ENCODE measurements around the gene PRTFDC1.
"Not testable (repeated sequence)": the region's sequence is repeated elsewhere in the genome, so short reads cannot be mapped to it uniquely, and the experiment has no call there.

The PRTFDC1 gene

DNA sequence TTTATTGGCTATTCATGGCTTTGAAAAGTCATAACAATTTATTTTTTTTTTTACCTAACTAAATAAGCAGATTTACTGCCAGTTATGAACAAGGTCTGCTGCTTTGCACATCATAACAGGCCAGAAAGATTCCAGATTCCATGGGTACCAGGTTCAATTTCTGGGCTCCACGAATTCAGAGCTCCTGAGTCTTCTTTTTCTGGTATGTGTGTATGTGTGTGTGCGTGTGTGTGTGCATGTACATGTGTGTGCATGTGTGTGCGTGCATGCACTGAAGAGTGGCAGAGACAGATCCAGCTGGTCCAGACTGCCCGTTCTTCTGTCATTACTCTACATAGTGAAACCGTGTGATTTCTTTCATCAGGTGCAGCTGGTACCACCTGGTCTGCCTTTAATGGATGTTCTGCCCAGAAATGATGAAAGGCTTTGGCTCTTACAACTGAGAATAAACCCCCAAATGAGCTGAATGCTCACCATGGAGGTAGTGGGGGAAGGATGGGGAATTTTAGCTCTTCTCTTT, 14.6 kb upstream of the PRTFDC1 start:
- no peak for DNase-seq (ENCODE audit: low read depth in 4 of 4, low spot score in 1 of 4)

DNA sequence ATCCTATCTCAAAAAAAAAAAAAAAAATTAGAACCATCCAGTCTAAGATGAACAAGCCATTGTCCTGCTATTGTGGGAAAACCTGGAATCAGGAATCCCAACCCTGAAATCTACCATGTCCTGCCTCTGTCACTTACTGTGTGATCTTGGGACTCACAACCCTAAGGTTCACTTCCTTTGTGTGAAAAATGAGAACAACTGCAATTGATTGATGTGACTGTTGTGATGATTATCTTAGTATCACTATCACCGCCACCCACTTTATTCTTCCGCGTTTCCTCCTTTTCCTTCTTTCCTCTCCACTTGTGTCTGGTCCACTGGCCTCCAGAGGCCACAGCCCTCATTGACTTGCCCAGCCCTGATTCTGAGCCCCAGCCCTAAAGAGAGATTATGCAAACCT, 12.6 kb upstream of the PRTFDC1 start:
- DNase-seq (ENCODE audit: low read depth in 4 of 4, low spot score in 1 of 4), result no peak

DNA sequence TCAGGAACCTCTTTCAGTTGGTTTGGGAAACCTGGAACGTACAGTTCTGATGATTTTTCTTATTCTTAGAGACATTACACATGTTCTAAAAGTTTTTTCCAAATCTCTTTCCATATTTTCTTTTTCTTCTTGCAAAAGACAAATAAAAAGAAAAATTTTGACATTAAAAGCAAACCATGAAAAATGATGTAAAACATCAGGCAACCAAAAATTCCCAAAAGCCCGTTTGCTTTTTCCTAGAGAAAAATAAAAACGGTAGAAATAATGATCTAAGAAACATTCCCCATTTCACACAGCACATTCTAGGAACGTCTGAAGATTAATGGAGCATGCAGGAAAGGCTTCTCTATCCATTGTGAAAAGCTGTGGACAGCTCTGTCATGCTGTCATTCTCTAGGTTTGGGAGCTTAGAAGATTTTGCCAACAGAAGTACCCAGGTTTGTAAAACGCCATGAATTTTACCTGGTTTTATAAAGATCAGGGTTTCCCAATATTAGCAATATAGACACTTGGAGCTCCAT, 11.2 kb upstream of the PRTFDC1 start:
- DNase-seq (ENCODE audit: low read depth in 4 of 4, low spot score in 1 of 4), result no peak

DNA sequence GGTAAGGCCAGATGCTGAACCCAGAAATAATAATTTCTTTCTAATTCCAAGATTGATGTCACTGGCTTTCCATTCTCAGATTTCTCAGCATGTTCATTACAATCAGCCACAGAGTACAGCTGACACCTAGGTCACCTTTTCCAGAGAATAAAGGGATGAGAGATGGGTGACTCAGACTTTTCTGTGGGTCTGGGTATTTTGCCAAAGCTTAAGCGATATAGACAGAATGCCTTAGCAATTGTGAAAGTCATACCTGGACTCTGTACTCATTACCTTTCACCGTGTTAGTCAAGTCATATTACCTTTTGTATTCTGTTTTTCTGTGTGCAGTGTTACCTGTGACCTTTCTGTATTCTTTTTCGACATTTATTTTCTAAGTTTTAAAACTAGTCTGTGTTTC, 10.6 kb upstream of the PRTFDC1 start:
- no peak for DNase-seq (ENCODE audit: low read depth in 4 of 4, low spot score in 1 of 4)

DNA sequence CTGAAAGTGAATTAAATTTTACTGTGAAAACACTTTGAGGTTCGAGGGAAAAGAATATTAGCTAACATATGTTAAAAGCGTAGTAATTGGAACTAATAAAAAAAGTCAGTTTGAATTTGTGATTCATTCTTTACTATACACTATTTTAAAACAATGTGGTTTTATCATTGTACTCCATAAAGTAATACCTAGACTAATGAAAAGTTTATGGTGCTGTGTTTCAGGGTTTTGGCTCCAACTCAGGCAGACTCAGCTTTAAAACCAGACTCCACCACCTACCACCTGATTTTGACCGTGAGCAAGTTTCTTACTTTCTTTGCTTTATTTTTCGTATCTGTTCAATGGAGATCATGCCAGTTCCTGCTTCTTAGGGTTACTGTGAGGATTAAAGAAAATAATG, 9.2 kb upstream of the PRTFDC1 start:
- DNase-seq (ENCODE audit: low read depth in 4 of 4, low spot score in 1 of 4), result no peak

DNA sequence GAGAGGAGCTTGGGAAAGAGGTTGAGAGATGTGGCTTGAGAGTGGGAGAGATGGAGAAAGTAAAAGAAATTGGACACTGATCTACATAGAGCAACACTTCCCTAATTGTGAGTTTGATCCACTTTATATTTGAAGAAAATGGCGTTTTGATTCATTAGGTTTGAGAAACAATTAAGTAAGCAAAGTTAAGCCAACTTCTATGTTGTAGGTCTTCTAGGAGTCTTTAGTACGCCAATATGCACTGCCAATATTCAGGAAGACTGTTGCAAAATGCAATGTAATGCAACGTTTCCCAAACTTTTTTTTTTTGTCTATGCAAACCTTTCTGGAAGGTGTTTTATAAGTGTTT, 7.0 kb upstream of the PRTFDC1 start:
- no peak for DNase-seq (ENCODE audit: low read depth in 4 of 4, low spot score in 1 of 4)

DNA sequence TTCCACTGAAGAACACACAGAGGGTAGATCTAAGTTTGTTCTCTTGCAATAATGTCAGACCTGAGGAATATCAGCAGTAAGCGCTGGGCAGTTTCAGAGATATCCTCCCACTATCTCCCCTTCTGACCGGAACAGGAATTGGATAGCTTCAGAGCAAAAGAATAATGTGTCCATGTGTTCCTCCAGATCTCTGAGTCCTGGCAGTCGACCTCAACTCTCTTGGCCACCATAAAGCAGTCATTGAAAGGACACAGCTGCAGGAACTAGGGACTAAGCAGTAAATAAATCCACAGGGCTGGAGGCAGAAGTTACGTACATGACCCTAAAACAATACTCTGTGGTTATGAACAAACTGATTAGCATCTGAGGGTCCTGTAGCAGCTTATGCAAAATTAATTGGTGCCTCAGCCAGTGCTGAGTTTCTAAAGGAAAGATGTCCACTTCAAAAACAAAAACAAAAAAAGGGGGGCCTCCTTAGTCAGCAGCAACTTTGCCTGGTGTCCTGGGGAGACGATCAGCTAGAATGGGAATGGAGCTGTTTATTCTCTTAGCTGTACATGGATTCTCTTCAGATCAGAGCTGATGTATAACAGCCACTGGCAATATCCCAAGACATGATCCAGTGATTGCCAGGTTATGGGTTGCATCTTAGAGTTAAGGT, 6.4 kb upstream of the PRTFDC1 start:
- DNase-seq (ENCODE audit: low read depth in 4 of 4, low spot score in 1 of 4), result no peak

DNA sequence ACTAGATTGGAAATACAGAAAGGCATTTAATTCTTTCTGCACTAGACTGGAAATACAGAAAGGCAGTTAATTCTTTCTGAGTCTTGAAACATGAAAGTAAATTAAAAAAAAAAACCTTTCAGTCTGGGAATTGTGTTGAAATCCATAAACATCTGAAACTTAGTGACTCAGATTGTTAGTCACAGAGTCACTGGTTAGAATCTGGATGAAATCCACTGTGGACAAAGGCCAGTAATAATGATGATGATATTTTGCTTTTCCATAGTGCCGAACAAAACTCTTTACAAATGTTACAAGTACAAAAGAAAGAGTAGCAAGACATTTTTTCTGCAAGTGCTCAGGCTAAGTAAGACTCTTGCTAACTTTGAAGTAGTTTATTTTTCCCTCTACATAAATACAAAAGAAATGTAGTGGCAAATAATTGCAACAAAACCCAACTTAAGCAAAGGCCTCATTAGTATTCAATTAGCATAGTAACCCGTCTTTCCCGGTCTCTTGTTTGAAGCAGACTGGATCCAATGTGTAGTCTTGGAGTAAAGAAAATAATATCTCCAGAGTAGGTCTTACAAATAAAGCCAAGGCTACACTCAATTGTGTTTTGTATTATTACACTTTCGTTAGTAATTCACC, 5.8 kb upstream of the PRTFDC1 start:
- DNase-seq (ENCODE audit: low read depth in 4 of 4, low spot score in 1 of 4), result no peak

DNA sequence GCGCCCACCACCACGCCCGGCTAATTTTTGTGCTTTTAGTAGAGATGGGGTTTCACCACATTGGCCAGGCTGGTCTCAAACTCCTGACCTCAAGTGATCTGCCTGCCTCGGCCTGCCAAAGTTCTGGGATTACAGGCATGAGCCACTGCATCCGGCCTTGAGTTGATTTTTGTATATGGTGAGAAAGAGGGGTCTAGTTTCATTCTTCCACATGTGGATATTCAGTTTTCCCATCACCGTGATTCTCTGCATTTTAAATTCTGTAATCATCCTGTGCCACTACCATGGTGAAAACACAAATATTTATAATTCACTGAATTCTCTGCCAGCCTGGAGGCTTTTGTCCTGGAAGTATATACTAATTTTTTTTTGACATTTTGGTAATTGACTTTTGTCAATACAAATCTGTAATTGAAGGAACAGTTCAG, 5.2 kb upstream of the PRTFDC1 start:
- not testable (repeated sequence) for DNase-seq (ENCODE audit: low read depth in 4 of 4, low spot score in 1 of 4)

DNA sequence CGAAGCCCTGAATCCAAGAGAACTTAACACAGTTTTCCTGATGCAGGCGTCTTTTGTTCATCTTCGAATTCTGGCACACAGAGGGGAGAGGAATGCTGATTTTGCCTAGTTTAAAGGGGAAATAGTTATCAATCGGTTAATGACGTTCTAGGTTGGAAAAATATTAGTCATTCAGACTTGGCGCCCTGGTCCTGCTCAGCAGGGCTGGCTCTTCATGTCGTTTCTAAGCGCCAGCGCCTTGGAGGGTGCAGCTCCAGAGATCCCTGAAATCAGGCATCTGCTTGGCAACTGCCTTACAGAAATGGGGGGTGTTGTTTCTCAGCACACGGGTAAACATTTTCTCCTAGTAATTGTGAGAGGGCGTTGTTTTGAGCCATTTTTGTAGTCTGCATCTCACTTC, 1.3 kb upstream of the PRTFDC1 start:
- no peak for DNase-seq (ENCODE audit: low read depth in 4 of 4, low spot score in 1 of 4)

DNA sequence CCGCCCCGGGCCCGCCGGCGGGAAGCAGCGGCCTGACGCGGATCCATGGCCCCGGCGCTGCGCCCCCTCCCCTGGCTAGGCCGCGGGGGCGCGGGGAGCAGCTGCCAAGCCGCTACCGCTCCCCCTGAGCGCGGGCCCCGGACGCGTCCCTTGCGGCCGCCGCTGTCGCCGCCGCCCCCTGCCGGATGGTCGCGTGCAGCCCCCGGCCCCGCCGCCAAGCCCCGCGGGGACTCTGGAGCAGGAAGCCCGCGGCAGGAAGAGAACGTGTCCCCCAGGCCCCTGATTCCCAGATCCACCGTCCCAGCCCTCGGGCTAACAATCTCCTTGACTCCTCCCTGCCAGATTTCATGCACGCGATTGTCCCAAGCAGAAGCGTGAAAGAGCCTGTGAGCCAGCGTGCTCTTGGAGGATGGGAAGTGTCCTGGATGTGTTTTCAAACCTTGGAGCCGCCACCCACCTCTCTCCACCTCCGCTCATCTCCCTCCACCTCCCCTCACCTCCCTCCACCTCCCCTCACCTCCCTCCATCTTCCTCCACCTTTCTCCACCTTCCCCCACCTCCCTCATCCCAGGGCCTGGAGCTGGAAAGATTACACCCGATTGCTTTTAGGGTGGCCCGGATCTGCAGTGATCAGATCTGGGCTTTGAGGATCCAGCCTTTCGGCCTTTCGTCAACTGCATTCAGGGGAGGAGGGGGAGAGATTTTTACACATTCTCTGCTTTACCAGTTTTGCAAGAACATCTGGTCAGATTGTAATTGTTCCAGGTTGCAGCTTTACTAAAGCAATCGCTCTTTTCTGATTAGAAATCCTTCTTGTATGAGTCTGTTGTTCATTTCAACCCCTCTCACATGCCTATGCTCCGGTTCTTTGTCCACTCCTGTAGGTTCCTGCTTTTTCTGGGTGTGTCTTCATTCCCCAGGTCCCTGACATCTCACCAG, 570 bp upstream of the PRTFDC1 start:
- peak in 2 of 4 experiments; percentile 13 to 20 for DNase-seq (ENCODE audit: low read depth in 4 of 4, low spot score in 1 of 4)

DNA sequence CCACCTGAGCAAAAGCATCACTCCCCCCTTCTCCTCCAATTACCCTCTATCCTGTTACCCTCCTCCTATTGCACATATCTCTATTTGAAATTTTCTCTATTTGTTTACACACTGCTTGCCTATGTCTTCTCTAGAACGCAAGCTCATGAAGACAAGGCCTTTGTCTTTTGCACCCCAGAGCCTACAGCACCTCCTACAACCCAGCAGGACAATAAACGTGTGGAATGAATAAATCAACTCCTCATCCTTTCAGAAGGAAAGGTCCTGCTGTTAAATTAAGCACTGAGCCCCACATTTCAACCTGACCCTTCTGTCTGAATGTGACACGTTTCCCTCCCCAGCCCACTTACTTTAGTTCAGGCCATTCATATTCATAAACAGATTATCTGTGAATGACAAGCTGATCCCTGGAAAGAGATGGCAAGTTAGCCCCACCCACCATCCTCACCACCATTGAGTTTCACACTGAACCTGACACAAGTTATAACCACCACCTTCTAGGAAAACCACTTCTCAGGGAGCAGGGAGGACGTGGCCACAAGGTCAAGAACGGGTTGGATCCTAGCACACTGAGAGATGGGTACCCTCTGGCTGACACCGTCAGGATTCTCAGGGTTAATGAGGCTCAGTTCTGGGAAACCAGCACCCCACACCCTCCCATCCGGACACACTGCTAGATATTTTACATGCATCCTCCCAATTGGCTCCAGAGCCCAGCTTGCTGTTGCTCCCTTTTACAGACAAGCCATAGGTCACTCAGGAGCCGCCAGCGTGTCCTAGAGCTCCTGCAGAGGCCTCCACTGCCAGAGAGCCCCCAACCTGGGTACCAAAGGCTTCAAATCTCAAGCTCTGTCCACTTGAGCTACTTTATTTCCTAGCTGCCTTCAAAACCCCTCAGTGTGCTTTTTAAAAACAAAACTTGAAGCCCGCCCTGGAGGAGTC, 934 bp downstream of the PRTFDC1 start:
- no peak for DNase-seq (ENCODE audit: low read depth in 4 of 4, low spot score in 1 of 4)

DNA sequence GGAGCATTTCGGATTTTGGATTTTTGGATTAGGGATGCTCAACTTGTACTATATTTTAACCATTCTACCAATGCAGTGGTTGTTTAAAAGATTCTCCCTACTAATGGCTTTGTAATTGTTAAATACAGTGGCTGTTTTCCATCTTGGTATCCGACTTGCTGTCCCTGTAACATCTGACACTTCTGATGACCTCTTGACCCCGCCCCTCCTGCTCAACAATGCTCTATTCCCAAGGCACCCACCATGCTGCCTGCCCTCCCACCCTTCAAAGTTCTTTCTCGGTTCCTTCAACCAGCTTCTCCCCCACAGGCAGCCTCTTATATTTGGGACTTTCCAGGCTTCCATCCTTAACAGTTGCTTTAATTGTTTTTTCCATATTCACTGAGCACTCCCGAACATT, 2.0 kb downstream of the PRTFDC1 start:
- DNase-seq (ENCODE audit: low read depth in 4 of 4, low spot score in 1 of 4), result no peak

DNA sequence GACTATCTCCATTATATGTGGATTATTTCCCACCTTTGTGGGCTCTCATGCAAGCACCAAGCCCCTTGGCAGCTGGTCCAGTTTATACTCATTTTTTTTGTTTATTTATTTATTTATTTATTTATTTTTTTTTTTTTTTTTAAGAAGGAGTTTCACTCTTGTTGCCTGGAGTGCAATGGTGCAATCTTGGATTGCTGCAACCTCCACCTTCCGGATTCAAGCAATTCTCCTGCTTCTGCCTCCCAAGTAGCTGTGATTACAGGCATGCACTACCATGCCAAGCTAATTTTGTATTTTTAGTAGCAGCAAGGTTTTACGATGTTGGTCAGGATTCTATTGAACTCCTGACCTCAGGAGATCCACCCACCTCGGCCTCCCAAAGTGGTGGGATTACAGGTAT, 2.8 kb downstream of the PRTFDC1 start:
- no peak for DNase-seq (ENCODE audit: low read depth in 4 of 4, low spot score in 1 of 4)

DNA sequence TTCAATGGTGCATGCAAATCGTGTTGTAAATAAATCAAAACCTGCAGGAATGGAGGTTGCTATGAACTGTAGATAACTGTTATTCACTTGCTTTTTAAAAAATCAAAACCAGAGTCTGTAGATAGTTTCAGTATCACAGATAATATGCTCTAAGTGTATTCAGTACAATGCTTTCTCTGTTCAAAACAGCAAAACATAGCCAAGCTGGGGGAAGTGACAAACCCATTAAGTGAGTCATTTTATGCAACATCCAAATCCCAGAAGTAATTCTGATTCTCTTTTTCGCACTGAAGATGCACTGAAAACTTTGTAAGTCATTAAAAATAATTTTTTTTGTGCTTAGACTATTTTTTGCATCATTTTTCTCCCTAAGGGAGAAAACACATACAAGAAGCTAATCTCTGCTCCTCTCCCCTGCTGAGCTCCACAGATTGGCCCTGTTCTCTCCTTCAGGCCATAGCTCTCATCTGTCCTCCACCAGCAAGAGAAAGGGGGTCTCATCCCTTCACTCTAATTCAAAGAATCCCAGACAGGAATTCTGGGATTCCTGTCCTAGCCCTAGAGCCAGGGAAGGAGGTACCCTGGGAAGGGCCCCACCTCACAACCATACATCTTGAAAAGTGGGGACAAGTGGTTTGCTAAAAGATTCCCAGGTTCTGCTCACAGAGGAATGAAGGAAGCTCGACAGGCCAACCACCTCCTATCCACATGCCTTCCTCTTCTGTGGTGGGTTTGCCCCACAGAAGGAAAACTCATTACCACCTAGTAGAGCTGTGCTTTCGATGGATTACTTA, 4.9 kb downstream of the PRTFDC1 start:
- no peak for DNase-seq (ENCODE audit: low read depth in 4 of 4, low spot score in 1 of 4)

DNA sequence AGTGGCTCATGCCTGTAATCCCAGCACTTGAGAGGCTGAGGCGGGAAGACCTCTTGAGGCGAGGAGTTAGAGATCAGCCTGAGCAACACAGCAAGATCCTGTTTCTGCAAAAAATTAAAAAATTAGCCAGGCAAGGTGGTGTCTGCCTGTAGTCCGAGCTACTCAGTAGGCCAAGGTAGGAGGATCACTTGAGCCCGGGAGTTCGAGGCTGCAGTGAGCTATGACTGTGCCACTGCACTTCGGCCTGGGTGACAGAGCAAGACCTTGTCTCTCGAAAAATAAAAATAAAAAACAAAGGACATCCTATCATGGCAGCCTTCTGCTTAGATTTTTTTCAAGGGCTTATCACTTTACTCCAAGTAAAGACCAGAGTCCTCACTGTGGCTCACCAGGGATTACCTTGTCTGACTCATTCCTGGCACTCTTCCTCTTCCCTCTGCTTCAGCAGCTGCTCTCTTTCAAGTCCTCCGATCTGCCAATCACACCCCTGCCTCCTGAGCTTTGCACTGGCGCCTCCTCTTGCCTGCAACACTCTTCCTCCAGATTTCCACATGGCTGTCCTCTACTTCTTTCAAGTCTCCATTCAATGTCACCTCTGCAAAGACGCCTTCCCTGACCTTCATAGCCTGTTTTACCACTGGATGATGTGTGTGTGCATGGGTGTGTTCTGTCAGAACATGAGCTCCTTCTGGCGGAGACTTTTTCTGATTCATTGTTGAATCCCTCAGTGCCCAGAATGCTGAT, 7.7 kb downstream of the PRTFDC1 start:
- DNase-seq (ENCODE audit: low read depth in 4 of 4, low spot score in 1 of 4), result no peak

DNA sequence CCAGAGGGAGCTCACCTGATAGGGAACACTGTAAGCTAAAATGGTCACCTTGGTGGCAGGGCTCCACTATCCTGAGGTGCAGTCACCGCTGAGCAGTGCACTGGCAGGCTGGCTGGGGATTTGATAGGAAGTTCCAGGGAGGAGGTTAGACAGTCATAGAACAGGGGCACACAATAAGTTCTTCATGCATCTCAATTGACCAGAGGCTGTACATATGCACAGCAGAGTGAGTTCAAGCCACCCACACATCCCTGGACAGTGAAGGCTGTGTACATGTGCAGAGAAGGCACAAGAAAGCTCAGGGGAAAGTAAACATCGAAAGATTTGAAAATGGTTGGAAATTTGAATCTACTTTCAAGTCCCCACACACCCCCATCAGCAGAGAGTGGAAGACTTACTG, 13.9 kb downstream of the PRTFDC1 start:
- no peak for DNase-seq (ENCODE audit: low read depth in 4 of 4, low spot score in 1 of 4)

DNA sequence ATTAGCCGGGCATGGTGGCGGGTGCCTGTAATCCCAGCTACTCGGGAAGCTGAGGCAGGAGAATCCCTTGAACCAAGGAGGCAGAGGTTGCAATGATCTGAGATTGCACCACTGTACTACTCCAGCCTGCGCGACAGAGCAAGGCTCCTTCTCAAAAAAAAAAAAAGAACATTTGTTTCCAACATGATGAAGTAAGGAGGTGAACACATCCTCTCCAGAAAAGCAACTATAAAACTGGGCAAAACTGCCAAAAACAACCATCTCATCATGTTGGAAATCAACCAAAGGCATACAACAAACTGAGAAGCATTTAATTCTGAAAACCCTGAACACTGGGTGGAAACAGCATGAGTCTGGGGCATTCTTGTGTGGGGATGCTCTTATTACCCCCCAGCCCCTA, 14.3 kb downstream of the PRTFDC1 start:
- DNase-seq (ENCODE audit: low read depth in 4 of 4, low spot score in 1 of 4), result no peak

Measured in stimulated activated CD4-positive, alpha-beta T cell treated with anti-CD3 and anti-CD28 coated beads, Interleukin-1b, Interleukin-23, amount 100 ng/mL, for 24 hours (primary cell).